K562 (cell line): Measurements from ENCODE around the gene F11R. TPM values are rescaled to one million over a fixed set of nuclear protein-coding genes. Genes with fewer than 3 reads are reported as not detected.

Experiments
- ATAC-seq: fragments of 200-7000 bp; cut with Tn5 transposase; 3 replicates; pipeline ENCODE4 v1.9.1; 2020; ENCODE audit warnings: moderate library complexity
- BruUV-seq: library from RNA; stranded (reverse); fragments of 400-500 nt; replicated peaks from 2 replicates; lab custom pipeline; 2021; lab: Mats Ljungman, UMichigan
- CTCF ChIA-PET: fragments of 300-600 bp; formaldehyde crosslinking; extraction: SDS; loops from one replicate; lab custom pipeline; 2021; ENCODE audit warnings: low intra/inter-chr PET ratio; lab: Yijun Ruan, JAX
- POLR2A ChIA-PET: fragments of 300-600, 350-650 bp; sonication (Branson Sonifier 250); formaldehyde crosslinking; extraction: SDS; loops from one replicate; lab custom pipeline; 2021; ENCODE audit warnings: antibody characterized with exemption, inconsistent platforms; lab: Yijun Ruan, JAX
- DNase-seq, 4 experiments: peaks; one replicate each; pipeline versions ENCODE4 v3.0.0 to v3.0.0-alpha.2; 2011 to 2018; ENCODE audit warnings: low spot score in 3 of 4, mixed read lengths in 3 of 4; ENCODE audit errors: extremely low read depth in 1 of 4
- FAIRE-seq: peaks from 2 replicates; lab custom pipeline; 2011; peaks lifted over from hg19 to GRCh38; lab: Jason Lieb, UNC
- H2AFZ ChIP-seq: 2 replicates; pipeline ENCODE4 v1.6.0; 2011; ENCODE audit warnings: low read depth, low read length, control low read depth, inconsistent platforms
- H3K27ac ChIP-seq: fragments of 200-600 bp; 3 replicates; pipeline ENCODE4 v1.8.0; 2011; ENCODE audit warnings: low read depth, mild to moderate bottlenecking, control low read depth, inconsistent platforms, low read length, moderate library complexity, mixed read lengths; ENCODE audit errors: extremely low read depth
- H3K27me3 ChIP-seq, 2 experiments: fragments of 300-600 bp in 1 of 2; 2 replicates in 1 of 2; 3 replicates in 1 of 2; pipeline versions ENCODE4 v1.6.0 to v1.8.0; 2011; ENCODE audit warnings: inconsistent platforms in 2 of 2, low read length in 2 of 2, mild to moderate bottlenecking in 1 of 2, mixed read lengths in 1 of 2, moderate library complexity in 1 of 2; ENCODE audit not compliant: control insufficient read depth in 2 of 2, insufficient read depth in 2 of 2
- H3K36me3 ChIP-seq: fragments of 300-600 bp; 3 replicates; pipeline ENCODE4 v1.8.0; 2011; ENCODE audit warnings: mild to moderate bottlenecking, low read length, inconsistent platforms; ENCODE audit not compliant: control insufficient read depth, insufficient read depth
- H3K4me1 ChIP-seq, 2 experiments: fragments of 200-600 bp in 1 of 2; replicated peaks in 1 of 2; 2 replicates in 1 of 2; 3 replicates in 1 of 2; pipeline versions ENCODE4 v1.5.1 to v1.8.0; 2011; ENCODE audit warnings: inconsistent platforms in 2 of 2, low read length in 2 of 2, mild to moderate bottlenecking in 1 of 2, mixed read lengths in 1 of 2, moderate library complexity in 1 of 2; ENCODE audit not compliant: control insufficient read depth in 2 of 2, insufficient read depth in 2 of 2
- H3K4me2 ChIP-seq: 2 replicates; pipeline ENCODE4 v1.6.1; 2011; ENCODE audit warnings: low read length, control low read depth, inconsistent platforms, mixed read lengths; ENCODE audit not compliant: insufficient read depth
- H3K4me3 ChIP-seq: fragments of 200-600 bp; sonication (generic), shearing (Covaris generic); 2 replicates; pipeline ENCODE4 v1.5.1; 2016; ENCODE audit warnings: control low read depth, inconsistent platforms
- H3K79me2 ChIP-seq: fragments of 200-600 bp; 3 replicates; pipeline ENCODE4 v1.8.0; 2011; ENCODE audit warnings: low read length, inconsistent platforms; ENCODE audit not compliant: control insufficient read depth, insufficient read depth
- H3K9ac ChIP-seq, 2 experiments: 2 replicates each; pipeline versions ENCODE4 v1.6.0 to v1.6.1; 2011; ENCODE audit warnings: low read depth in 2 of 2, low read length in 2 of 2, control low read depth in 1 of 2, inconsistent platforms in 1 of 2, mild to moderate bottlenecking in 1 of 2, mixed read lengths in 1 of 2; ENCODE audit not compliant: insufficient read depth in 1 of 2
- H3K9me1 ChIP-seq: one replicate; pipeline ENCODE4 v1.6.0; 2011; ENCODE audit warnings: inconsistent platforms, mild to moderate bottlenecking, low read length, moderate library complexity; ENCODE audit not compliant: control insufficient read depth, insufficient read depth
- H3K9me3 ChIP-seq: replicated peaks from 2 replicates; pipeline ENCODE4 v1.5.1; 2011; ENCODE audit warnings: low read depth, low read length, inconsistent platforms; ENCODE audit not compliant: control insufficient read depth, insufficient read depth
- H4K20me1 ChIP-seq: replicated peaks from 2 replicates; pipeline ENCODE4 v1.6.1; 2011; ENCODE audit warnings: low read length, inconsistent platforms, mixed read lengths; ENCODE audit not compliant: control insufficient read depth, insufficient read depth
- DMBX1 ChIP-seq: fragments of 250-450 bp; sonication (Bioruptor Pico); IDR thresholded peaks from 2 replicates; pipeline ENCODE4 v1.8.0; 2022; ENCODE audit warnings: inconsistent platforms, mild to moderate bottlenecking, moderate library complexity, borderline replicate concordance
- EWSR1 ChIP-seq: fragments of 450-650 bp; IDR thresholded peaks from 2 replicates; pipeline ENCODE4 v1.6.1; 2018; ENCODE audit warnings: borderline replicate concordance, mild to moderate bottlenecking, low read depth, moderate library complexity; ENCODE audit not compliant: partially characterized antibody
- HMBOX1 ChIP-seq: sonication (generic); IDR thresholded peaks from 2 replicates; pipeline ENCODE4 v1.6.1; 2016
- LARP7 ChIP-seq: fragments of 450-650 bp; IDR thresholded peaks from 2 replicates; pipeline ENCODE4 v1.6.1; 2016
- RERE ChIP-seq: sonication (generic); formaldehyde crosslinking; IDR thresholded peaks from 2 replicates; pipeline ENCODE4 v1.8.0; 2023; ENCODE audit warnings: missing genetic modification reagents, mild to moderate bottlenecking, borderline replicate concordance
- TAF7 ChIP-seq: fragments of 450-650 bp; IDR thresholded peaks from 2 replicates; pipeline ENCODE4 v1.6.1; 2016; ENCODE audit warnings: missing genetic modification characterization, missing compliant biosample characterization
- TGIF2 ChIP-seq: sonication (generic); formaldehyde crosslinking; IDR thresholded peaks from 2 replicates; pipeline ENCODE4 v1.8.1; 2022; ENCODE audit warnings: mild to moderate bottlenecking, missing genetic modification reagents, moderate library complexity
- ZNF785 ChIP-seq: fragments of 250-450 bp; sonication (Bioruptor Pico); IDR thresholded peaks from 2 replicates; pipeline ENCODE4 v1.4.0; 2020; ENCODE audit warnings: mild to moderate bottlenecking
- WGBS: fragments of 100-300 bp; shearing (Covaris generic); methylation state at CpG from one replicate; pipeline ENCODE4 v1.1.6; 2016; ENCODE audit warnings: low coverage, mixed read lengths; ENCODE audit not compliant: insufficient coverage; ENCODE audit errors: missing lambda C conversion rate; 5-methylcytosine and 5-hydroxymethylcytosine counted together
- in situ Hi-C: fragments of 300-500 bp; cut with MboI; formaldehyde crosslinking; loops from 4 replicates; pipeline ENCODE4 v1.15.0; 2018; ENCODE audit warnings: inconsistent platforms, mixed read lengths
- intact Hi-C: fragments of 100-400 bp; cut with micrococcal nuclease; formaldehyde crosslinking; loops from 2 replicates; pipeline ENCODE4 v1.14.2; 2022
- polyA plus RNA-seq, 8 experiments: library from polyadenylated mRNA; depleted of rRNA in 4 of 8; stranded (reverse) in 5 of 8; unstranded in 3 of 8; fragments of >200 nt; fragmentation: Nextera tagmentation in 2 of 8; fragmentation: Illumina TruSeq in 1 of 8; extraction: Ambion mirVana in 2 of 8; extraction: Trizol in 1 of 8; gene quantifications; 2 replicates each; pipeline versions ENCODE4 v1.2.1 to v1.2.3, GENCODE V29; 2011 to 2014; ENCODE audit warnings: inconsistent platforms in 1 of 8, missing spikeins in 1 of 8
- total RNA-seq, 7 experiments: library from RNA; depleted of rRNA in 6 of 7; stranded (reverse); fragments of >200 nt in 6 of 7; fragmentation: Illumina TruSeq in 2 of 7; extraction: Trizol in 2 of 7; gene quantifications; 2 replicates each; pipeline versions ENCODE4 v1.2.1 to v1.2.3, GENCODE V29; 2011 to 2021; ENCODE audit warnings: low replicate concordance in 1 of 7

F11R gene
- total and polyA plus RNA-seq, 9 of the 15 experiments (the other 6 are each of a cell fraction or from before 2014, with no cell fraction given) = 27.4 to 187 (median 52.5) TPM

- DNase-seq (no peak), FAIRE-seq (no peak), ATAC-seq (no peak)
- Histone ChIP-seq H3K9ac (no peak overlapping the region), H3K79me2 (no peaks in the 10 kb centered on the region), H3K27me3 (peaks cover 26 to 51% of the 10 kb centered on the region in 2 experiments), H3K9me3 (no peaks in the 10 kb centered on the region), H3K4me1 (no peaks in the 10 kb centered on the region), H3K27ac (no peak overlapping the region), H3K4me2 (no peak overlapping the region), H3K36me3 (no peaks in the 10 kb centered on the region), H4K20me1 (no peaks in the 10 kb centered on the region), H2AFZ (no peak overlapping the region), H3K9me1 (no peaks in the 10 kb centered on the region), H3K4me3 (no peak overlapping the region)
- intact Hi-C loops = no loop called here
- CTCF ChIA-PET = no interaction called here
- in situ Hi-C loops = no loop called here
- TF ChIP-seq EWSR1 = no peak
- no peak for TF ChIP-seq TAF7 (tag)
- POLR2A ChIA-PET = interaction anchor here (1.3 kb wide), 1 partner anchor 21 kb away, joined by 4 read pairs; no protein-coding TSS in a partner anchor
- WGBS = 0% methylated on average over 2 of the region's 2 CpGs
- BruUV-seq = no TSS peak
These were observed 45.9 kb downstream of the F11R start for GRCh38 chr1:160975026-160975425.

- POLR2A ChIA-PET = interaction anchor here (0.6 to 0.8 kb wide), 2 partner anchors 20 to 96 kb away, joined by 3 read pairs; no protein-coding TSS in a partner anchor
- in situ Hi-C loops = no loop called here
- no peak for FAIRE-seq
- no peak for TF ChIP-seq RERE (CRISPR knock-in tag)
- TF ChIP-seq LARP7 = no peak
- TF ChIP-seq TGIF2 (CRISPR knock-in tag) = no peak
- no peak for TF ChIP-seq HMBOX1
- no peak for TF ChIP-seq ZNF785 (CRISPR knock-in tag)
- TF ChIP-seq DMBX1 (CRISPR knock-in tag) = no peak
These were observed 47.5 kb downstream of the F11R start for GRCh38 chr1:160973491-160973890.

More at GRCh38 chr1:160973491-160973890, 47.5 kb downstream of the F11R start:
- Histone ChIP-seq H3K9ac (no peak overlapping the region), H3K36me3 (no peaks in the 10 kb centered on the region), H3K27ac (no peak overlapping the region), H3K4me2 (no peak overlapping the region), H3K9me1 (no peaks in the 10 kb centered on the region), H3K79me2 (no peaks in the 10 kb centered on the region), H3K27me3 (peaks cover 28 to 51% of the 10 kb centered on the region in 2 experiments), H4K20me1 (no peaks in the 10 kb centered on the region), H3K4me3 (no peak overlapping the region), H3K9me3 (no peaks in the 10 kb centered on the region), H3K4me1 (no peaks in the 10 kb centered on the region), H2AFZ (no peak overlapping the region)
- no peak for ATAC-seq
- BruUV-seq = no TSS peak
- no peak for DNase-seq
- intact Hi-C loops = no loop called here
- CTCF ChIA-PET = interaction anchor here (0.7 kb wide), 1 partner anchor 118 kb away, joined by 5 read pairs; no protein-coding TSS in a partner anchor
- WGBS = 0% methylated on average over 4 of the region's 4 CpGs
